Vagina (tissue), 2 donors: ENCODE measurements around the gene FBLN1. TPM values are rescaled to one million over a fixed set of nuclear protein-coding genes. Genes with fewer than 3 reads are reported as not detected.
"Not testable (repeated sequence)": the region's sequence is repeated elsewhere in the genome, so short reads cannot be mapped to it uniquely, and the experiment has no call there.

Source experiments
- DNase-seq, 2 donors: peaks; one replicate each; pipeline ENCODE4 v3.0.0-alpha.2; 2017; ENCODE audit errors: extremely low spot score in 2 of 2
- H3K27ac ChIP-seq: fragments of 200-600 bp; sonication (generic); one replicate; pipeline ENCODE4 v1.5.1; 2019
- H3K27me3 ChIP-seq: fragments of 200-600 bp; sonication (generic); one replicate; pipeline ENCODE4 v1.5.1; 2019
- H3K36me3 ChIP-seq, 2 donors: fragments of 200-600 bp; sonication (generic); one replicate each; pipeline ENCODE4 v1.5.1; 2017 to 2019
- H3K4me1 ChIP-seq: fragments of 200-600 bp; sonication (generic); one replicate; pipeline ENCODE4 v1.5.1; 2019
- H3K4me3 ChIP-seq, 2 donors: fragments of 200-600 bp; sonication (generic); 1 replicate in 1 of 2; 2 replicates in 1 of 2; pipeline ENCODE4 v1.5.1; 2016 to 2019
- H3K9me3 ChIP-seq: fragments of 200-600 bp; sonication (generic); one replicate; pipeline ENCODE4 v1.5.1; 2019
- CTCF ChIP-seq, 3 experiments: fragments of 450-650 bp in 2 of 3; fragments of 200-600 bp in 1 of 3; sonication (generic) in 1 of 3; IDR thresholded peaks; one replicate each; pipeline ENCODE4 v1.5.1; 2017 to 2019; ENCODE audit warnings: antibody characterized with exemption in 3 of 3, mild to moderate bottlenecking in 2 of 3, moderate library complexity in 2 of 3
- POLR2A ChIP-seq, 2 donors: fragments of 450-650 bp; IDR thresholded peaks; one replicate each; pipeline ENCODE4 v1.6.1; 2017; ENCODE audit warnings: antibody characterized with exemption in 2 of 2, mild to moderate bottlenecking in 2 of 2, moderate library complexity in 2 of 2
- POLR2AphosphoS5 ChIP-seq, 2 donors: sonication (generic); formaldehyde crosslinking; IDR thresholded peaks; one replicate each; pipeline ENCODE4 v1.9.0; 2017; ENCODE audit warnings: antibody characterized with exemption in 2 of 2, mild to moderate bottlenecking in 2 of 2, low read depth in 1 of 2; ENCODE audit not compliant: insufficient read depth in 1 of 2
- intact Hi-C: fragments of 100-400 bp; cut with DNase I; formaldehyde crosslinking; loops from one replicate; pipeline ENCODE4 v1.15.1; 2023
- total RNA-seq: library from RNA; depleted of rRNA; stranded (reverse); fragments of >200 nt; gene quantifications from one replicate; pipeline ENCODE4 v1.2.3, GENCODE V29; 2016

FBLN1 gene
- total RNA-seq, 1 donor from 2014 or later: 1,019 TPM

GRCh38 chr22:45488764-45489370 lies 13.8 kb upstream of the FBLN1 start:
- Histone ChIP-seq H3K9me3 (no peaks in the 10 kb centered on the region), H3K27ac (no peak overlapping the region), H3K27me3 (no peaks in the 10 kb centered on the region), H3K4me3 (no peak overlapping the region), H3K4me1 (peaks cover 12% of the 10 kb centered on the region), H3K36me3 (no peaks in the 10 kb centered on the region)
- intact Hi-C loops: no loop called here
- no peak for DNase-seq
- TF ChIP-seq POLR2AphosphoS5 (IDR thresholded peaks at IDR 0.05; ENCODE audit: insufficient read depth in 1 of 2, low read depth in 1 of 2) (no peak), CTCF (IDR thresholded peaks at IDR 0.05) (no peak), POLR2A (IDR thresholded peaks at IDR 0.05) (no peak)

- Histone ChIP-seq H3K36me3 (no peaks in the 10 kb centered on the region), H3K27me3 (no peaks in the 10 kb centered on the region), H3K4me1 (peaks cover 30% of the 10 kb centered on the region), H3K4me3 (no peak overlapping the region), H3K27ac (no peak overlapping the region), H3K9me3 (no peaks in the 10 kb centered on the region)
- no peak for DNase-seq
- intact Hi-C loops: no loop called here
- TF ChIP-seq POLR2AphosphoS5 (IDR thresholded peaks at IDR 0.05; ENCODE audit: insufficient read depth in 1 of 2, low read depth in 1 of 2) (no peak), POLR2A (IDR thresholded peaks at IDR 0.05) (no peak), CTCF (IDR thresholded peaks at IDR 0.05) (no peak)
Measured at GRCh38 chr22:45490836-45491235, 11.8 kb upstream of the FBLN1 start.

GRCh38 chr22:45491841-45492240 lies 10.8 kb upstream of the FBLN1 start:
- TF ChIP-seq CTCF (IDR thresholded peaks at IDR 0.05) (no peak), POLR2AphosphoS5 (IDR thresholded peaks at IDR 0.05; ENCODE audit: insufficient read depth in 1 of 2, low read depth in 1 of 2) (no peak)
- Histone ChIP-seq H3K4me1 (peaks cover 33% of the 10 kb centered on the region), H3K27me3 (no peaks in the 10 kb centered on the region), H3K9me3 (no peaks in the 10 kb centered on the region), H3K27ac (no peak overlapping the region), H3K36me3 (no peaks in the 10 kb centered on the region), H3K4me3 (no peak overlapping the region)
- intact Hi-C loops: no loop called here
- DNase-seq: no peak

- TF ChIP-seq POLR2AphosphoS5 (IDR thresholded peaks at IDR 0.05; ENCODE audit: insufficient read depth in 1 of 2, low read depth in 1 of 2) (peak; percentile 42 to 65), POLR2A (IDR thresholded peaks at IDR 0.05) (no peak), CTCF (IDR thresholded peaks at IDR 0.05) (no peak)
- no peaks in the 10 kb centered on the region for H3K9me3 ChIP-seq
- DNase-seq: no peak
- intact Hi-C loops: no loop called here
- H3K4me1 ChIP-seq: peaks cover 38% of the 10 kb centered on the region
- H3K4me3 ChIP-seq: no peak overlapping the region
- H3K27ac ChIP-seq: peak overlapping the region; percentile 92
- no peaks in the 10 kb centered on the region for H3K36me3 ChIP-seq
- no peaks in the 10 kb centered on the region for H3K27me3 ChIP-seq
Measured at GRCh38 chr22:45493286-45493771, 9.4 kb upstream of the FBLN1 start.

GRCh38 chr22:45494306-45494705 lies 8.4 kb upstream of the FBLN1 start:
- intact Hi-C loops, H3K4me3 ChIP-seq, DNase-seq, H3K36me3 ChIP-seq, H3K27me3 ChIP-seq, H3K9me3 ChIP-seq: not testable (repeated sequence)
- Histone ChIP-seq H3K4me1 (peaks cover 46% of the 10 kb centered on the region), H3K27ac (peak overlapping the region; percentile 92)

- DNase-seq, H3K4me3 ChIP-seq, intact Hi-C loops, H3K36me3 ChIP-seq, H3K27me3 ChIP-seq, H3K9me3 ChIP-seq: not testable (repeated sequence)
- peaks cover 59% of the 10 kb centered on the region for H3K4me1 ChIP-seq
- H3K27ac ChIP-seq: peak overlapping the region; percentile 92
Measured at GRCh38 chr22:45495616-45496015, 7.1 kb upstream of the FBLN1 start.
